ENCODE data around the gene DNAH10.

Gene DNAH10

GRCh38 chr12:123798518-123798917 is 36.4 kb downstream of the DNAH10 start:
- WGBS = 88% methylated on average over 1 of the region's 2 CpGs
- H3K4me3 ChIP-seq (ENCODE audit: low read length) = no peak overlapping the region
- H3K4me1 ChIP-seq (ENCODE audit: insufficient read depth, low read length) = no peaks in the 10 kb centered on the region
- H3K27me3 ChIP-seq (ENCODE audit: insufficient read depth, low read length) = no peaks in the 10 kb centered on the region
- H3K36me3 ChIP-seq (ENCODE audit: insufficient read depth, low read length) = no peaks in the 10 kb centered on the region
- H3K9ac ChIP-seq (ENCODE audit: low read depth, low read length) = no peak overlapping the region
- no peak overlapping the region for H3K27ac ChIP-seq (ENCODE audit: low read depth, low read length)
- no peaks in the 10 kb centered on the region for H3K9me3 ChIP-seq (ENCODE audit: insufficient read depth, low read depth, low read length)

GRCh38 chr12:123799227-123799626 is 37.1 kb downstream of the DNAH10 start:
- H3K4me1 ChIP-seq (ENCODE audit: insufficient read depth, low read length) = no peaks in the 10 kb centered on the region
- no peaks in the 10 kb centered on the region for H3K9me3 ChIP-seq (ENCODE audit: insufficient read depth, low read depth, low read length)
- no peak overlapping the region for H3K27ac ChIP-seq (ENCODE audit: low read depth, low read length)
- no peaks in the 10 kb centered on the region for H3K36me3 ChIP-seq (ENCODE audit: insufficient read depth, low read length)
- H3K4me3 ChIP-seq (ENCODE audit: low read length) = no peak overlapping the region
- 94% methylated on average over 13 of the region's 13 CpGs for WGBS
- no peak overlapping the region for H3K9ac ChIP-seq (ENCODE audit: low read depth, low read length)
- no peaks in the 10 kb centered on the region for H3K27me3 ChIP-seq (ENCODE audit: insufficient read depth, low read length)

GRCh38 chr12:123801573-123802178 is 39.6 kb downstream of the DNAH10 start:
- Histone ChIP-seq H3K27ac (ENCODE audit: low read depth, low read length) (no peak overlapping the region), H3K36me3 (ENCODE audit: insufficient read depth, low read length) (no peaks in the 10 kb centered on the region), H3K4me1 (ENCODE audit: insufficient read depth, low read length) (no peaks in the 10 kb centered on the region), H3K27me3 (ENCODE audit: insufficient read depth, low read length) (no peaks in the 10 kb centered on the region), H3K9ac (ENCODE audit: low read depth, low read length) (no peak overlapping the region), H3K9me3 (ENCODE audit: insufficient read depth, low read depth, low read length) (no peaks in the 10 kb centered on the region), H3K4me3 (ENCODE audit: low read length) (no peak overlapping the region)
- 83% methylated on average over 7 of the region's 8 CpGs for WGBS

- Histone ChIP-seq H3K27ac (ENCODE audit: low read depth, low read length) (no peak overlapping the region), H3K9ac (ENCODE audit: low read depth, low read length) (no peak overlapping the region), H3K4me1 (ENCODE audit: insufficient read depth, low read length) (no peaks in the 10 kb centered on the region), H3K36me3 (ENCODE audit: insufficient read depth, low read length) (no peaks in the 10 kb centered on the region), H3K9me3 (ENCODE audit: insufficient read depth, low read depth, low read length) (no peaks in the 10 kb centered on the region), H3K27me3 (ENCODE audit: insufficient read depth, low read length) (no peaks in the 10 kb centered on the region; the same call in 1 of the 2 replicates), H3K4me3 (ENCODE audit: low read length) (no peak overlapping the region)
- WGBS = 93% methylated on average over 8 of the region's 8 CpGs
Observed at GRCh38 chr12:123805173-123805572, 43.1 kb downstream of the DNAH10 start.

- H3K4me3 ChIP-seq (ENCODE audit: low read length) = no peak overlapping the region
- no peak overlapping the region for H3K9ac ChIP-seq (ENCODE audit: low read depth, low read length)
- 71% methylated on average over 4 of the region's 4 CpGs for WGBS
- H3K4me1 ChIP-seq (ENCODE audit: insufficient read depth, low read length) = no peaks in the 10 kb centered on the region
- H3K27me3 ChIP-seq (ENCODE audit: insufficient read depth, low read length) = no peaks in the 10 kb centered on the region; the same call in 1 of the 2 replicates
- no peaks in the 10 kb centered on the region for H3K36me3 ChIP-seq (ENCODE audit: insufficient read depth, low read length)
- H3K9me3 ChIP-seq (ENCODE audit: insufficient read depth, low read depth, low read length) = no peaks in the 10 kb centered on the region
- H3K27ac ChIP-seq (ENCODE audit: low read depth, low read length) = no peak overlapping the region
Observed at GRCh38 chr12:123807002-123807401, 44.9 kb downstream of the DNAH10 start.

- 36% methylated on average over 2 of the region's 2 CpGs for WGBS
- H3K27ac ChIP-seq (ENCODE audit: low read depth, low read length) = no peak overlapping the region
- no peaks in the 10 kb centered on the region for H3K9me3 ChIP-seq (ENCODE audit: insufficient read depth, low read depth, low read length)
- H3K4me1 ChIP-seq (ENCODE audit: insufficient read depth, low read length) = no peaks in the 10 kb centered on the region
- H3K4me3 ChIP-seq (ENCODE audit: low read length) = no peak overlapping the region
- no peak overlapping the region for H3K9ac ChIP-seq (ENCODE audit: low read depth, low read length)
- no peaks in the 10 kb centered on the region for H3K36me3 ChIP-seq (ENCODE audit: insufficient read depth, low read length)
- no peaks in the 10 kb centered on the region; the same call in 1 of the 2 replicates for H3K27me3 ChIP-seq (ENCODE audit: insufficient read depth, low read length)
Observed at GRCh38 chr12:123807670-123808069, 45.6 kb downstream of the DNAH10 start.

GRCh38 chr12:123808167-123808566 is 46.1 kb downstream of the DNAH10 start:
- Histone ChIP-seq H3K4me3 (ENCODE audit: low read length) (no peak overlapping the region), H3K27me3 (ENCODE audit: insufficient read depth, low read length) (no peaks in the 10 kb centered on the region; the same call in 1 of the 2 replicates), H3K9ac (ENCODE audit: low read depth, low read length) (no peak overlapping the region), H3K36me3 (ENCODE audit: insufficient read depth, low read length) (no peaks in the 10 kb centered on the region), H3K27ac (ENCODE audit: low read depth, low read length) (no peak overlapping the region), H3K4me1 (ENCODE audit: insufficient read depth, low read length) (no peaks in the 10 kb centered on the region), H3K9me3 (ENCODE audit: insufficient read depth, low read depth, low read length) (no peaks in the 10 kb centered on the region)
- 53% methylated on average over 4 of the region's 4 CpGs for WGBS

GRCh38 chr12:123813349-123813748 is 51.2 kb downstream of the DNAH10 start:
- 94% methylated on average over 7 of the region's 7 CpGs for WGBS
- no peaks in the 10 kb centered on the region for H3K4me1 ChIP-seq (ENCODE audit: insufficient read depth, low read length)

GRCh38 chr12:123815968-123816367 is 53.9 kb downstream of the DNAH10 start:
- WGBS = 86% methylated on average over 2 of the region's 2 CpGs
- H3K27ac ChIP-seq (ENCODE audit: low read depth, low read length) = no peak overlapping the region
- H3K4me1 ChIP-seq (ENCODE audit: insufficient read depth, low read length) = no peaks in the 10 kb centered on the region
- H3K9me3 ChIP-seq (ENCODE audit: insufficient read depth, low read depth, low read length) = peaks cover 22% of the 10 kb centered on the region; the same call in 1 of the 2 replicates
- H3K4me3 ChIP-seq (ENCODE audit: low read length) = no peak overlapping the region
- no peaks in the 10 kb centered on the region for H3K27me3 ChIP-seq (ENCODE audit: insufficient read depth, low read length)
- H3K9ac ChIP-seq (ENCODE audit: low read depth, low read length) = no peak overlapping the region
- no peaks in the 10 kb centered on the region for H3K36me3 ChIP-seq (ENCODE audit: insufficient read depth, low read length)

More at GRCh38 chr12:123813349-123813748, 51.2 kb downstream of the DNAH10 start:
- Histone ChIP-seq H3K36me3 (ENCODE audit: insufficient read depth, low read length) (no peaks in the 10 kb centered on the region), H3K4me3 (ENCODE audit: low read length) (no peak overlapping the region), H3K9me3 (ENCODE audit: insufficient read depth, low read depth, low read length) (peaks cover 22% of the 10 kb centered on the region; the same call in 1 of the 2 replicates), H3K27me3 (ENCODE audit: insufficient read depth, low read length) (no peaks in the 10 kb centered on the region), H3K27ac (ENCODE audit: low read depth, low read length) (no peak overlapping the region), H3K9ac (ENCODE audit: low read depth, low read length) (no peak overlapping the region)

GRCh38 chr12:123816896-123817537 is 54.9 kb downstream of the DNAH10 start:
- Histone ChIP-seq H3K4me1 (ENCODE audit: insufficient read depth, low read length) (no peaks in the 10 kb centered on the region), H3K27me3 (ENCODE audit: insufficient read depth, low read length) (no peaks in the 10 kb centered on the region), H3K36me3 (ENCODE audit: insufficient read depth, low read length) (no peaks in the 10 kb centered on the region), H3K4me3 (ENCODE audit: low read length) (no peak overlapping the region), H3K9ac (ENCODE audit: low read depth, low read length) (no peak overlapping the region), H3K27ac (ENCODE audit: low read depth, low read length) (no peak overlapping the region), H3K9me3 (ENCODE audit: insufficient read depth, low read depth, low read length) (peaks cover 22% of the 10 kb centered on the region; the same call in 1 of the 2 replicates)
- 95% methylated on average over 4 of the region's 4 CpGs for WGBS

- Histone ChIP-seq H3K4me1 (ENCODE audit: insufficient read depth, low read length) (no peaks in the 10 kb centered on the region), H3K36me3 (ENCODE audit: insufficient read depth, low read length) (no peaks in the 10 kb centered on the region), H3K9me3 (ENCODE audit: insufficient read depth, low read depth, low read length) (peaks cover 9% of the 10 kb centered on the region), H3K9ac (ENCODE audit: low read depth, low read length) (no peak overlapping the region), H3K27me3 (ENCODE audit: insufficient read depth, low read length) (no peaks in the 10 kb centered on the region), H3K27ac (ENCODE audit: low read depth, low read length) (no peak overlapping the region), H3K4me3 (ENCODE audit: low read length) (no peak overlapping the region)
- 93% methylated on average over 6 of the region's 6 CpGs for WGBS
Observed at GRCh38 chr12:123822804-123823203, 60.7 kb downstream of the DNAH10 start.
